NCI-H345 treated with DMSO at 0.1 percent for 48 hours (cell line): Measurements from ENCODE around the gene ACP3.
A peak's percentile ranks its signal among the peaks of the same experiment; 100 is the strongest.
"Not testable (repeated sequence)": the region's sequence is repeated elsewhere in the genome, so short reads cannot be mapped to it uniquely, and the experiment has no call there.

Experiments
- DNase-seq: peaks from one replicate; lab custom pipeline; 2025; ENCODE audit not compliant: unreplicated experiment; lab: John Stamatoyannopoulos, UW

Gene ACP3

DNA sequence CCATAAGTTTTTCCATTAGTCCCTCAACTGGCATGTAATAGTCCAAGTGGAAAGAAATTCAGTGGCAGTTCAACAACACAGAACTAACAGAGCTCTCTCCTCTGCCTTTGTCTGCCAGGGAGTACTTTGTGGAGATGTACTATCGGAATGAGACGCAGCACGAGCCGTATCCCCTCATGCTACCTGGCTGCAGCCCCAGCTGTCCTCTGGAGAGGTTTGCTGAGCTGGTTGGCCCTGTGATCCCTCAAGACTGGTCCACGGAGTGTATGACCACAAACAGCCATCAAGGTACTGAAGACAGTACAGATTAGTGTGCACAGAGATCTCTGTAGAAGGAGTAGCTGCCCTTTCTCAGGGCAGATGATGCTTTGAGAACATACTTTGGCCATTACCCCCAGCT, 39.4 kb downstream of the ACP3 start:
- DNase-seq, result no peak

DNA sequence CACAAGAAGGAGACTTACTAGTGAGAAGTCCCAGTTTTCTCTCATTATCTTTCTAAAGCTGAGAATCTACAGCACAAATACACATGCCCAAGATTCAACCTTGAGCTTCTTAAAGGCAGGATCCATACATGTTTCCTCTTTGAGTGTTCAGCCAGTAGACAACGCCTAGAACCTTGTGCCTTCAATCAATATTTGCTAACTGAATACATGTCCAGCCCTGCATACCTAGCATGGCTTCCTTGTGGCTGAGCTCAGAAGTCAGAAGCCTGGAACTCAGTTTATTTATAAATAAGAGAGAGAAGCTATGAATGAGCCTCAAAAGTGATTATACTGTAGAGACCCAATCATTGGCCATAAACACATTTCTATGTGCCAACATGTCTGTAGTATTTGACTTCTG, 43.5 kb downstream of the ACP3 start:
- DNase-seq, result no peak

DNA sequence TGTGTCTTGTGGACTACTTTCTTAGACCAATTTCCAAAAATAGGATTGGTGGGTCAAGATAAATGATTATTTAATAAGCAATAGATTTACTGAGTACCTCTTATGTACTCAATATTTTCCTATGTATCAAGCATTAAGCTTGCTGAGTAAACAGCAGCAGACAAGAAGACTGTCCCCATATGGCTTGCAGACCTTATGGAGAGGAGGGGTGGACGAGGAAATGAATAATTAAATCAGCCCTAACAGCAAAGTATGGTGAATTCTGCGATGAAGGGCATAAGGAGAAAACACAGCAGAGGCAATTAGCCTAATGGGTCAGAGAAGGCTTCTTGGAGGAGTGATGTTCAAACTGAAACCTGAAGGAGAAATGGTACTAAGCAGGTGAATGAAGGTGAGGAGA, 45.1 kb downstream of the ACP3 start:
- no peak for DNase-seq

DNA sequence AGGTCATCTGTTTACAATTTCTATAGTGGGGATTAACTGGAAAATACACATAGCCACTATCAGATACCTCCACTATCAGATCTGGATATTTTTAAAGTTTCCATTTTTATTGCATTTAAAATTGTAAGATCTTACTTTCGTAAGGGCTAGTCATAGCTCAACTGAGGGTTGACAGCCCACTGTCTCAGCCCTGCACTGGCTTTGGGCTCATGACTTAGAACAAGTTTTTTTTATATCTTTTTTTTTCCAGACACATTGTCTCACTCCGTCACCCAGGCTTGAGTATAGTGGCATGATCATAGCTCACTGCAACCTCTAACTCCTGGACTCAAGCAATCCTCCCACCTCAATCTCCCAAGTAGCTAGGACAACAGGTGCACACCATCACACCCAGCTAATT, 51.3 kb downstream of the ACP3 start:
- DNase-seq, result no peak

DNA sequence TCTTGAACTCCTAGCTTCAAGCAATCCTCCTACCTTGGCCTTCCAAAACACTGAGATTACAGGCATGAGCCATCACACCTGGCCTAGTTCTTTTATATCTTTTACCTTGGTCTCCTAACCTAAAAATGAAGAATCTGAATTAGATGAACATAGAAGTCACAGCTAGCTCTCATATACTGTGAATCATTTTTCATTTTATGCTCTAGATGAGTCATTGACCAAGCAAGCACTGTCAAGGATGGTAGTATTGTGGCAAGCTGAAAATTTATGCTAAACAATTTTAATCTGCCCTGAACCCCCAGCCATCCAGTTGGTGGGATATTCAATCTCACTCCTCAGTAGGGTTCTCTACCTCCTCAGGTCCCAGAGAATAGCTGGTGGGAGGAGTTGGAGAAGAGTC, 51.8 kb downstream of the ACP3 start:
- DNase-seq, result no peak

DNA sequence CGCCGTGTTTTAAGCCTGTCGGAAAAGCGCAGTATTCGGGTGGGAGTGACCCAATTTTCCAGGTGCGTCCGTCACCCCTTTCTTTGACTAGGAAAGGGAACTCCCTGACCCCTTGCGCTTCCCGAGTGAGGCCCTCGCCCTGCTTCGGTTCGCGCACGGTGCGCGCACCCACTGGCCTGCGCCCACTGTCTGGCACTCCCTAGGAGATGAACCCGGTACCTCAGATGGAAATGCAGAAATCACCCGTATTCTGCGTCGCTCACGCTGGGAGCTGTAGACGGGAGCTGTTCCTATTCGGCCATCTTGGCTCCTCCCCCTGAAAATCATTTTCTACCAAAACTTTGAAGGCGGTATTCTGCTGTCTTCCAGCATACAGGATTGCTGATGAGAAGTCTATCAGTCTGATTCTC, 59.7 kb downstream of the ACP3 start:
- not testable (repeated sequence) for DNase-seq

DNA sequence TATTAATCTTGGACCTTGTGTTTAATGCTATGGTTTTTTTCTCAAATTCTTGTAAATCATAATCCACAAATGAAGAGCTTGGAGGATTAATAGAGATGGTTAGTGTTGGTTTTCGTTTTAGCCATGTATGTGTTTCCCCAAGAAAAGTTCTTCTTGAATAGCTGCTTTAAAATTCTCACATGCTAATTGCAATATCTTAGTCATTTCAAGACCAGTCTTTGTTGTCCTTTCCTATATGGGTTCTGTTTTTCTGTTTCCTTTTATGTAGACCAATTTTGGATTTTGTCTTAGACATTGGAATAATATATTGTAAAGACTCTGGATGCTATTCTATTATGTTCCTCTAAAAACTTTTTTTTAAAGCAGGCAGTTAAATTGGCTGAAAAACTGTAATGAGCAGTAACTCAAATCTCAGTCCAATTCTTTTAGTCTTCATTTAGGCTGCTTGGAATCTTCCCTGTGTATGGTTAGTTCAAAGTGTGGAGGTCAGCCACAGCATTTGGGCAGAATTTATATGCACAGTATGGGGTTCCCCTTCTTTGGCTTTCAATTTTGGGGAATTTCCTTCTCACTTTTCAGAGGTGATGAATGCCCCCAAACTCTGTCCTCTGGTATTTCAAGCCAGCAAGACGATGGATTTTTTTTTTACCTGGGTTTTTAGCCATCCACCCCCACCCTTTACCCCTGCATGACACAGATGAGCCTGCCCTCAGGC, 61.0 kb downstream of the ACP3 start:
- no peak for DNase-seq

DNA sequence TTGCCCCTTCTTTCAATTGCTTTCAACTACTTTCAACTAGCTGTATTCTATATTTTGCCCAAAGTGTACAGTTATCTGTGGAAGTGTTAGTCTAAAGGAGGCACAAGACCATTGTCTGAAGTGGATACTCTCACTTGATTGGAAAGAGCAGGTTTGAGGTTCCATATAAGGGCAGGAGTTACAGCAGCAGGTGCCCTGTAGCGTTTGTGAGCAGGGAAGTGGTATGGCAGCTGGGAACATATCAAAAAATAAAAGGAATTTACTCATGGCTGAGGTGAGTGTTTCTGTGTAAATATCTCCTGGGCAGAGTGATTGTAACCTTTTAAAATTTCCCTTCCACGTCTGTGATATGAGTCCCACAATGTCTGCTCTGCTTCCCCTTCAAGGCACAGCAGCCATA, 61.6 kb downstream of the ACP3 start:
- DNase-seq, result peak; percentile 53

DNA sequence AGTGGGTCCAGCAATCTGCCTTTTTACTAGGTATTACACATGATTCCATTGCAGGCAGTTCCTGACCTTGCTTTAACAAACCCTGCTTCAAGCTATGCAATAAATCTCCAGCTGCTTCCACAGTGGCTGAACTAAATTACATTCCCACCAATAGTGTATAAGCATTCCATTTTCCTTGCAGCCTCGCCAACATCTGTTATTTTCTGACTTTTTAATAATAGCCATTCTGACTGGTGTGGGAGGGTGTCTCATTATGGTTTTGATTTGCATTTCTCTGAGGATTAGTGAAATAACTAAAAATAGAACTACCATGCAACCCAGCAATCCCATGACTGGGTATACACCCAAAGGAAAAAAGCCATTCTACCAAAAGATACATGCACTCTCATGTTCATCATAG, 63.7 kb downstream of the ACP3 start:
- DNase-seq, result no peak

DNA sequence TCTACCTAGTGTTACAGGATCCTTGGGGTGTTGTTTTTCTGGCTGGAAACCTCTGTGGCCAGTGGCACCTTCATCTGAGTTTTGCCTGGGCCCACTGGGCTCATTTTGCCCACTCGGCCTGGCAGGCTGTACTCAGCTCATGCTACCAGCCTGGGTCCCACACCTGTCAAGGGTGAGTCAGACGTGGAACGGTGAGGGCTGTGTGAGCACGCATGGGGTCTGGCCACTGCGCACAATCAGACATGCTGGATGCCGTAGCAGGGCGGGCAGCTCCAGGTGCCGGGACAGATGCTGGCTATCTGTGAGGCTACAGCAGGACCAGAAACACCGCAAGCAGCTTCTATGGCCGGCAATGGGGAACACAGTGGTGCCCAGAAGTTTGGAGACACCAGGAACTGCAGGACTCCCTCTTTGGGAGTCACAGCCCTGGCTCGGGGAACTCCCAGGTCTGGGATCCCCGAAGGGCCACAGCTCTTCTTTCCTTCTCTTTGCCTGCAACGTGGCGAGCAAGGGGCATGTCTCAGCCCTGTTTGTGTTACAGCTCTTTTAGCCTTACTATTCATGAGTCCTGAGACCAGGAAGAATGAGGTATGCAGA, 64.2 kb downstream of the ACP3 start:
- DNase-seq, result no peak

DNA sequence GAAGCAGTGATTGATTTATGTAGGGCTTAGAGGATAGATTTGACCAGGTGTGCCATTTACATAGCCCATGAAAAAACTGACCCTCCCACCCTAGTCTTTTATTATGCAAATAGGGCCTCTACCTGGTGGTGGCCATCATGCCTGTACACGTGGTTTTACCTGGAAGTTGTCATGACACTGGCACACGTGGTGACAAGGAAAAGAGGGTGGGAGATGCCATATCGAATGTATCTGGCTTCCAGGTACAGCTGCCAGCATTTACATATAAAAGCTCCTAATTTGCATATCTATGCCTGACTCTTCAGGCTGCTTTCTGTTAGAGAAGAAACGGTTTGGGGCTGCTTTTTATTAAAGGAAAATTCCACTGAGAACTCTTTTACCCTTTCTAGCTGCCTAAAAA, 65.1 kb downstream of the ACP3 start:
- no peak for DNase-seq

DNA sequence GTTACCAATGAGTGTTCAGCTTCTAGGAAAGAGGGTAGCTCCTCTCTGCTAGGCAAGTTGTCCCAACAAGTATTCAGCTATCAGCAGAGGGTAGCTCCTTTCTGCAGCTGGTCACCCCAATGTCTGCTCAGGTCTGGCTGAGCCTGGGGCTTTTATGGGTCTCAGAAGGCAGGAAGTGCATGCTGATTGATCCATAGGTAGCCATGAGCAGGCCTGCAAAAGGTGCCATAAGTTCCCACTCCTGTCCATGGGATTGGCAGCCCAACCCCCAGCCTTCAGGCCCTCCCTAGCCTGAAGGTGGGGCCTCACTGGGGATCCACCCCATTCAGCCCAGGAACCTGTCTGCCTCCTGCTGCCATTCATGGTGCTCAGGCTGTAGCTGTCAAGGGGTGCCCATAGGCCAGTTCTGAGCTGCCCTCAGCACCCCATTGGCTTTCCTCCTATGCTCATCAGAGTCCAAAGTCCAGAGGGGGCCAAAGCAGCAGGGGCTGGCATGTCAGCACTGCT, 65.5 kb downstream of the ACP3 start:
- no peak for DNase-seq

DNA sequence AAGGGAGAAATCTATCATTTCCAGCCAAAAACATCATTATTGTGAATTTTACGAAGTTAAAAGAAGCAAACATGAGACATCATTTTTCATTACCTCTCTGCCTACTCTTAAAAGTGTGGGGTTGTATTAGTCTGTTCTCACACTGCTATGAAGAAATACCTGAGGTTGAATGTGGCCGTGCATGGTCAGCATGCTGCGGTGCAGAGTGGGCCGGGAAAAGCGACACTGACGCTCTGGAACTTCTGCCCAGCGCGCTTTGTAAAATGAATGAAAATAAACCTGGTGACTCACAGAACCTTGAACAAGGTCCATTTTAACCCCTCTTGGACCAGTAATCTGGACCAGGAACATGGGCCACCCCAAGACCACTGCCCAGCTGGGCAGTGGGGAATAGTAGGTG, 69.1 kb downstream of the ACP3 start:
- DNase-seq, result no peak

DNA sequence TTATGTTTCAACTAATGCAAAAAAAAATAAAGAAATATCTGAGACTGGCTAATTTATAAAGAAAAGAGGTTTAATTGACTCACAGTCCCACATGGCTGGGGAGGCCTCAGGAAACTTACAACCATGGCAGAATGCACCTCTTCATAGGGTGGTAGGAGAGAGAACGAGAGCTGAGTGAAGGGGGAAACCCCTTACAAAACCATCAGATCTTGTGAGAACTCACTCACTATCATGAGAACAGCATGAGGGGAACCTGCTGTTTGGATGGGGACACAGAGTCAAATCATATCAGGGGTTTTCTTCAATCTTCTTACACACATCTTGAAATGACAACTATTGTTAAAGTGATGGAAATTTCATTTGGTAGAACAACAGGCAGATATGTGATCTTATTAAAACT, 75.5 kb downstream of the ACP3 start:
- not testable (repeated sequence) for DNase-seq

DNA sequence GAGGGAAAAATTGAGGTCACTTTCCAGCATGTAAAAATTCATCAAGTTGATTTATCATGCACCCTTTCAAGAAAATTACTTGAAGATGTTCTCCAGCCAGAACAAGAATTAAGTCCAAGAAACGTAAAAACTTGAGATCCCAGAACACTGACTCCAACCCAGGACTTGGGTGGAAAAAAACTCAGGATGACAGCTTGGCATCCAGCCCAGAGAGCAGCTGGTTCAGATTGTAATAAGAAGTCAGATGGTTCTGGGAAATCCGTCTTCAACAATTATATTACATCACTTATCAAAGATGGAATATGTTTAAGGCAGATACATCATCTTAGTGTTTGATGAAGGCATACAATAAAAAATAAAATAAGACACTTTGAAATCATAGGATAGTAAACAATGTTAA, 77.1 kb downstream of the ACP3 start:
- no peak for DNase-seq

DNA sequence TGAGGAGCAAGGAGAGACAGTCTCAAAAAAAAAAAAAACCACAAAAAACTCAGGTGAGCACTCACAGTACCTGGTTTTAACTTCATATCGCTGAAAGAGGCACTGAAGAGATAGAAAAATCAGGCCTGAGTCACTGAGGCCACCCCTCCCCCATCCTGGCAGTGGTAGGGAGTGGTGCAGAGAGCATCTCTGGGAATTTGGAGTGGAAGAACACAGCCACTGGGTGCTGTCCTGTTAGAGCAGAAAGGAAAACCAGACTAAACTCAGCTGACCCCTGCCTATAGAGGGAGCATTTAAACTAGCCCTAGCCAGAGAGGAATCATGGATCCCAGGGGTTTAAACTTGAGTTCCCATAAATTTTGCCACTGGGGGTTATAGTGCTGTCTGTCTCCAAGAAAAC, 77.9 kb downstream of the ACP3 start:
- DNase-seq, result no peak

DNA sequence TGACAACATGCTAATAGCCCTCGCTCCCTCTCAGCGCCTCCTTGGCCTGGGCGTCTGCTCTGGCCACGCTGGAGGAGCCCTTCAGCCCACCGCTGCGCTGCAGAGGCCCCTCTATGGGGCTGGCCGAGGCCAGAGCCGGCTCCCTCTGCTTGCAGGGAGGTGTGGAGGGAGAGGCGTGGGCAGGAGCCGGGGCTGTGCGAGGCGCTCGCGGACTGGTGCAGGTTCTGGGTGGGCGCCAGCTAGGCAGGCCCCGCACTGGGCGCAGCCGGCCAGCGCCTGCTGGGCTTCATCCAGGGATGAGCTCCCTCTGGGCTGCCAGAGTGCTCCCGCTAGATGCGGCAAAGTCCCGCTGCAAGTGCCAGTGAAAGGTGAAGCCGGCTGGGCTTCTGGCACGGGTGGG, 79.0 kb downstream of the ACP3 start:
- DNase-seq, result no peak

DNA sequence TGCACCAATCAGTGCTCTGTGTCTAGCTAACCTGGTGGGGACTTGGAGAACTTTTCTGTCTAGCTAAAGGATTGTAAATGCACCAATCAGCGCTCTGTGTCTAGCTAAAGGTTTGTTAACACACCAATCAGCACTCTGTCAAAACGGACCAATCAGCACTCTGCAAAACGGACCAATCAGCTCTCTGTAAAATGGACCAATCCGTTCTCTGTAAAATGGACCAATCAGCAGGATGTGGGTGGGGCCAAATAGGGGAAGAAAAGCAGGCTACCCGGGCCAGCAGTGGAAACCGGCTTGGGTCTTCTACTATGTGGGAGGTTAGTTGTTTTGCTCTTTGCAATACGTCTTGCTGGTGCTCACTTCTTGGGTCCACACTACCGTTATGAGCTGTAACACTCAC, 79.6 kb downstream of the ACP3 start:
- not testable (repeated sequence) for DNase-seq

DNA sequence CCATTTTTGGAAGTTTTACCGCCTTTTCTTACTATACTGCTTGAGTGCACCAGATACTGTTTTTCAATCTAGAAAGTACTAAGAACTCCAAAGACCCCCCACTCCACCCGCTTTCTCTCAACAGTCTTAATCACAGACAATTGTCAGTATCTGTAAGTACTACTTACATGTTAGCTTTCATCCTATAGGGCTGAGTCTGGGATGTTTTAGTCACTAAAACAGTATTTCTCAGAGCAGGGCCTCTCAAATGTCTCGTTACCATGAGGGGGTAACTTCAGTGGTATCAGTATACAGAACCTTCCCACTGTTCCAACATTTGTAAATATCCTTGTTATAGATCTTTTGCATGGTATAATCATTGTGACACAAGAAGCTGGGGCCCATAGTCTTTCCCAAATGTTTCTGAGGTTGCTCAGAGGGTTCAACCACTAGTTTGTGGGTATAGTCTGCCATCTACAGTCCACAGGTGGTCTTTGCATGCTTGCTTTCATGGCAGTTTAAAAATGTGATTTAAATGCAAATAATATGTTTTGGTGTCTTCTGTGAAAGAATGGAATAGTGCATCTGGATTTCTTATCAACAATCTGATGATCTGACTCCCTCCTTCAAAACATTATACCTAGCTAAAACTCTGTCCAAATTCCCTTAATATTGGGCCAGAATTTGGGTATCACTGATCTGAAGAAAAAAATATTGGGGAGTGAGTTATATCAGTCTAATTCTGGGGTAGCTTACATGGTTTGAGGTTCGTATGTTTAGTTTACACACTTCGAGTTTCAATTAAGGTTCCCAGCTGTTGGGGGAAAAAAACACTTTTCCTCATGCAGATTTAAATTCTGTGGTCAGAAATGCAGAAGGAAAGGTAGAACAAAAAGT, 82.1 kb downstream of the ACP3 start:
- DNase-seq, result no peak

DNA sequence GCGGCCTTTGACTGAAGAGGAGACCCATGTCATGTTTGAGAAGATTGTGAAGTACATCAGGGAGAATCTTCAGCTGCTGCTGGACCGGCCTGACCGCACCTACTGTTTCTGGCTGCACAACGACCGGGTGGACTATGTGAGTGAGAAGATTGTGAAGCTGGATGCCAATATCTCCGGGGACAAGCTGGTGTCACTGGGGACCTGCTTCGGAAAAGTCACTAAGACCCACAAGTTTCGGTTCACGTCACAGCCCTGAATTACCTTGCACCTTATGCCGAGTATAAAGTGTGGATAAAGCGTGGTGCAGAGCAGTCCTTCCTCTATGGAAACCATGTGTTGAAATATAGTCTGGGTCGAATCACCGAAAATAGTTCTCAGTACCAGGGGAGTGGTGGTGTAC, 84.0 kb downstream of the ACP3 start:
- no peak for DNase-seq

DNA sequence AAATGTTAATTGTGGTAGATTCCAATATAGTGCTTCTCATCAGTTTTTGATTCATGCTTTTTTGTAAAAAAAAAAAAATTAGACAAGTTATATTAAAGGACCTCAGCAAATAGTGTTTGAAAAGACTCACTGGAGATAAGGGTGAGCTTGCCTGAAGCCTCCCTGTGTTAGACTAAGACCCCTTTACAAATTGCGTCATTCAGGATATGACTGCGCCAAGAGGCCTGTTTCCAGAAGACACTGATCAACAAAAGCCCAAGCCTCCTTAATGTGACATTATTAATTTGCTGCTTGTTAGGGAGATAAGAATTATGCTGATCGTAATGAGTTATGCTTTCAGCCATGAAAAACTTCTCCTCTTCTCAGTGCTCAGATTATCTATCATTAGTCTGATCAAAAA, 87.1 kb downstream of the ACP3 start:
- DNase-seq, result no peak

DNA sequence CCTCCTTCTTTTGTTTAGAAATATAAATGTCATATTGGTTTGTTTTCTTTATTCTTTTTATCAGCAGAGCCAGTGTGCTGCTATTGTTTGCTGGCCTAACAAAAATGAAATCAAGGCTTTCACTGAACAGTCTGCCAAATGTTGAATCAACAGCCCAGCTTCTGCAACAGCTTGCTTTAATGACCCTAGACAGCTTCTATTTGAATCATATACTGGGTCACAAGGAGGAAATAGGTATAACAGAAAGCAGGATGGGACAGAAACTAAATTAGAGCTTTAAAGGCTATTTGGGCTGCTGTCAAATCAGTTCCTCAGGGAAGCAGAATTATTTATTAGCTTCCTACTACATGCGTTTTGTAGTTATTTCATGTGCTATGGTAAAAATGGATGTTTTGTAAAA, 88.0 kb downstream of the ACP3 start:
- DNase-seq, result no peak
